HCT116 (cell line): ENCODE results near the gene SGK2. TPM values are rescaled to one million over a fixed set of nuclear protein-coding genes. Genes with fewer than 3 reads are reported as not detected.

Experiments
- ATAC-seq: fragments of 200-7000 bp; cut with Tn5 transposase; 2 replicates; pipeline ENCODE4 v1.9.1; 2020; ENCODE audit warnings: mild to moderate bottlenecking, moderate library complexity
- BruUV-seq: library from RNA; stranded (reverse); fragments of 400-500 nt; replicated peaks from 2 replicates; lab custom pipeline; 2021; lab: Mats Ljungman, UMichigan
- CTCF ChIA-PET: fragments of 300-600 bp; sonication (Branson Sonifier 250); formaldehyde crosslinking; loops from one replicate; lab custom pipeline; 2021; ENCODE audit warnings: antibody characterized with exemption; lab: Charles Lee
- POLR2A ChIA-PET: fragments of 300-600, 350-600 bp; sonication (Branson Sonifier 250); formaldehyde crosslinking; loops from one replicate; lab custom pipeline; 2021; ENCODE audit warnings: antibody characterized with exemption; lab: Charles Lee
- RAD21 ChIA-PET, 2 experiments: fragments of 300-600 bp; sonication (Branson Sonifier 250); formaldehyde crosslinking; loops; one replicate each; lab custom pipeline; 2023; ENCODE audit warnings: low total read pairs in 2 of 2; ENCODE audit not compliant: uncharacterized antibody in 2 of 2, unreplicated experiment in 2 of 2, low non-redundant PET in 1 of 2; lab: Charles Lee
- DNase-seq: peaks from one replicate; pipeline ENCODE4 v3.0.0-alpha.2; 2010; ENCODE audit warnings: low read depth, low spot score
- H2AFZ ChIP-seq: fragments of 200-600 bp; shearing (Covaris generic), sonication (generic); 2 replicates; pipeline ENCODE4 v1.6.1; 2017; ENCODE audit warnings: low read depth, mixed run types, mixed read lengths, antibody characterized with exemption, low read length; ENCODE audit not compliant: poor library complexity, severe bottlenecking
- H3K27ac ChIP-seq: 2 replicates; pipeline ENCODE4 v1.5.1; 2012; ENCODE audit warnings: low read depth, low read length
- H3K27me3 ChIP-seq: fragments of 200-600 bp; sonication (generic); 2 replicates; pipeline ENCODE4 v1.6.1; 2016; ENCODE audit warnings: mixed run types, low read length, mixed read lengths; ENCODE audit not compliant: insufficient read depth
- H3K36me3 ChIP-seq, 2 experiments: fragments of 200-500 bp in 1 of 2; fragments of 200-600 bp in 1 of 2; sonication (Bioruptor generic) in 1 of 2; sonication (generic) in 1 of 2; 2 replicates each; pipeline versions ENCODE4 v1.5.1 to v1.6.1; 2014 to 2016; ENCODE audit warnings: low read length in 2 of 2, inconsistent platforms in 1 of 2, mixed read lengths in 1 of 2, mixed run types in 1 of 2; ENCODE audit not compliant: insufficient read depth in 2 of 2, control insufficient read depth in 1 of 2
- H3K4me1 ChIP-seq, 2 experiments: fragments of 200-600 bp in 1 of 2; sonication (generic) in 1 of 2; 2 replicates each; pipeline versions ENCODE4 v1.5.1 to v1.6.1; 2012 to 2017; ENCODE audit warnings: low read length in 2 of 2, inconsistent platforms in 1 of 2, mild to moderate bottlenecking in 1 of 2, mixed read lengths in 1 of 2, mixed run types in 1 of 2, moderate library complexity in 1 of 2; ENCODE audit not compliant: insufficient read depth in 2 of 2, control insufficient read depth in 1 of 2
- H3K4me2 ChIP-seq: fragments of 200-600 bp; sonication (generic); 2 replicates; pipeline ENCODE4 v1.6.1; 2017; ENCODE audit warnings: mixed run types, low read length, mixed read lengths
- H3K4me3 ChIP-seq, 2 experiments: fragments of 200-600 bp in 1 of 2; sonication (generic) in 1 of 2; replicated peaks in 1 of 2; 2 replicates each; pipeline ENCODE4 v1.5.1; 2011 to 2016; ENCODE audit warnings: low read length in 2 of 2, control low read depth in 1 of 2, low read depth in 1 of 2, mild to moderate bottlenecking in 1 of 2, mixed read lengths in 1 of 2, mixed run types in 1 of 2
- H3K79me2 ChIP-seq: fragments of 200-600 bp; sonication (generic); 2 replicates; pipeline ENCODE4 v1.6.1; 2017; ENCODE audit warnings: mild to moderate bottlenecking, mixed run types, low read length, moderate library complexity, mixed read lengths; ENCODE audit not compliant: insufficient read depth
- H3K9ac ChIP-seq: fragments of 200-600 bp; sonication (generic); 2 replicates; pipeline ENCODE4 v1.6.1; 2016; ENCODE audit warnings: low read length, mixed read lengths
- H3K9me2 ChIP-seq: fragments of 200-600 bp; sonication (generic), shearing (Covaris generic); 2 replicates; pipeline ENCODE4 v1.6.1; 2017; ENCODE audit warnings: mixed run types, mild to moderate bottlenecking, moderate library complexity; ENCODE audit not compliant: insufficient read depth
- H3K9me3 ChIP-seq, 2 experiments: fragments of 200-500 bp in 1 of 2; fragments of 200-600 bp in 1 of 2; sonication (Bioruptor generic) in 1 of 2; sonication (generic) in 1 of 2; 2 replicates each; pipeline ENCODE4 v1.6.1; 2014 to 2017; ENCODE audit warnings: low read length in 2 of 2, mixed read lengths in 2 of 2, inconsistent platforms in 1 of 2, low read depth in 1 of 2, mild to moderate bottlenecking in 1 of 2, mixed run types in 1 of 2, moderate library complexity in 1 of 2; ENCODE audit not compliant: control insufficient read depth in 1 of 2, insufficient read depth in 1 of 2
- H4K20me1 ChIP-seq: fragments of 200-600 bp; sonication (generic), shearing (Covaris generic); 2 replicates; pipeline ENCODE4 v1.6.1; 2017; ENCODE audit warnings: mixed run types, mild to moderate bottlenecking, moderate library complexity; ENCODE audit not compliant: insufficient read depth
- CBX3 ChIP-seq: IDR thresholded peaks from 2 replicates; pipeline ENCODE4 v1.6.1; 2012; ENCODE audit warnings: low read depth
- CEBPB ChIP-seq: IDR thresholded peaks from 2 replicates; pipeline ENCODE4 v1.6.1; 2012; ENCODE audit warnings: low read depth
- EGR1 ChIP-seq: IDR thresholded peaks from 2 replicates; pipeline ENCODE4 v1.6.1; 2012; ENCODE audit warnings: low read depth
- ELF1 ChIP-seq: IDR thresholded peaks from 2 replicates; pipeline ENCODE4 v1.6.1; 2012; ENCODE audit warnings: low read depth, borderline replicate concordance
- EZH2 ChIP-seq: fragments of 200-600 bp; sonication (generic); IDR thresholded peaks from 2 replicates; pipeline ENCODE4 v1.6.1; 2017; ENCODE audit warnings: antibody characterized with exemption, mixed run types
- EZH2phosphoT487 ChIP-seq: fragments of 200-600 bp; IDR thresholded peaks from 2 replicates; pipeline ENCODE4 v1.6.1; 2018; ENCODE audit warnings: antibody characterized with exemption, borderline replicate concordance
- FOSL1 ChIP-seq: IDR thresholded peaks from 2 replicates; pipeline ENCODE4 v1.6.1; 2012; ENCODE audit warnings: low read depth
- JUND ChIP-seq: IDR thresholded peaks from 2 replicates; pipeline ENCODE4 v1.6.1; 2012
- POLR2A ChIP-seq: IDR thresholded peaks from 2 replicates; pipeline ENCODE4 v1.7.0; 2011; ENCODE audit warnings: borderline replicate concordance; ENCODE audit not compliant: insufficient read depth, insufficient read length; ENCODE audit errors: extremely low read depth
- POLR2AphosphoS5 ChIP-seq: IDR thresholded peaks from 2 replicates; pipeline ENCODE4 v1.6.1; 2011; ENCODE audit warnings: mild to moderate bottlenecking, low read depth, low read length, moderate library complexity
- RAD21 ChIP-seq: IDR thresholded peaks from 2 replicates; pipeline ENCODE4 v1.6.1; 2012; ENCODE audit warnings: low read depth, mild to moderate bottlenecking
- REST ChIP-seq: IDR thresholded peaks from 2 replicates; pipeline ENCODE4 v1.6.1; 2012; ENCODE audit warnings: low read depth
- SP1 ChIP-seq: IDR thresholded peaks from 2 replicates; pipeline ENCODE4 v1.6.1; 2012; ENCODE audit warnings: low read depth
- SRF ChIP-seq: IDR thresholded peaks from 2 replicates; pipeline ENCODE4 v1.6.1; 2012; ENCODE audit warnings: low read depth
- TCF7L2 ChIP-seq: IDR thresholded peaks from 2 replicates; pipeline ENCODE4 v1.7.0; 2011; ENCODE audit warnings: borderline replicate concordance, inconsistent platforms; ENCODE audit not compliant: insufficient read depth, insufficient read length; ENCODE audit errors: extremely low read depth
- YY1 ChIP-seq: IDR thresholded peaks from 2 replicates; pipeline ENCODE4 v1.6.1; 2011; ENCODE audit warnings: low read length, low read depth, moderate library complexity, mild to moderate bottlenecking; ENCODE audit not compliant: insufficient replicate concordance; ENCODE audit errors: extremely low read depth
- ZFX ChIP-seq: fragments of 450-650 bp; IDR thresholded peaks from 2 replicates; pipeline ENCODE4 v1.6.1; 2017
- ZNF274 ChIP-seq: fragments of 200-500 bp; sonication (Bioruptor generic); IDR thresholded peaks from 2 replicates; pipeline ENCODE4 v1.6.1; 2014; ENCODE audit warnings: mild to moderate bottlenecking, low read depth, low read length, inconsistent platforms
- intact Hi-C: fragments of 100-400 bp; cut with micrococcal nuclease; formaldehyde crosslinking; loops from 2 replicates; pipeline ENCODE4 v1.10.0; 2022
- total RNA-seq: library from RNA; stranded (reverse); gene quantifications from one replicate; pipeline ENCODE4 v1.2.1, GENCODE V29; 2021; ENCODE audit not compliant: unreplicated experiment
- TF ChIP-seq, protein P1 (sequence below), 3 experiments: fragments of 200-600 bp in 1 of 3; sonication (generic) in 1 of 3; IDR thresholded peaks in 2 of 3; conservative IDR thresholded peaks in 1 of 3; 2 replicates each; pipeline ENCODE4 v1.5.1; 2012 to 2017; ENCODE audit warnings: low read depth in 2 of 3, low read length in 2 of 3, antibody characterized with exemption in 1 of 3, borderline replicate concordance in 1 of 3, control low read depth in 1 of 3, mild to moderate bottlenecking in 1 of 3, mixed read lengths in 1 of 3, mixed run types in 1 of 3, moderate library complexity in 1 of 3; ENCODE audit not compliant: insufficient read depth in 1 of 3
- TF ChIP-seq, protein P2 (sequence below): IDR thresholded peaks from 2 replicates; pipeline ENCODE4 v1.6.1; 2012

Gene SGK2
- total RNA-seq, 1 experiment from 2014 or later: 2.3 TPM

DNA sequence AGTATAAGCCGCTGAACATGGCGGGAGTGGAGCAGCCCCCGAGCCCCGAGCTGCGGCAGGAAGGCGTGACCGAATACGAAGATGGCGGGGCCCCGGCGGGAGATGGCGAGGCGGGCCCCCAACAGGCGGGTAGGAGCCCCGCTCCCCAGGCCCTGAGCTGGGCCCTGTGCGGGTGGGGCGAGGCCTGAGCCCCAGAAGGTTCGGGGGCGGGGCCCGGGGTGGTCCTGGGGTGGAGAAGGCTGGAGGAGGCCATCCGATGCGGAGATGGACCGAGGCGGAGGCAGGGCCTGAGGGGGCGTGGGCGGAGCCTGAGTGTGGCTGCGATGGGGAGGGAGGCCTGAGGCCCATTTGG, 44.2 kb upstream of the SGK2 start:
- BruUV-seq: no TSS peak
- POLR2A ChIA-PET: interaction anchor here (2.9 kb wide), 1 partner anchor 57 kb away, joined by 22 read pairs; the partner anchor contains the start of gene SRSF6
- DNase-seq: no peak

More for the DNA sequence above, 44.2 kb upstream of the SGK2 start:
- no peaks in the 10 kb centered on the region for H3K9me2 ChIP-seq
- peak overlapping the region; percentile 64 for H3K9ac ChIP-seq
- peak overlapping the region; percentile 57 to 63 for H3K4me3 ChIP-seq
- peak overlapping the region; percentile 69 for H3K27ac ChIP-seq
- no peaks in the 10 kb centered on the region for H3K79me2 ChIP-seq
- no peak for TF ChIP-seq REST
- TF ChIP-seq FOSL1: no peak
- TF ChIP-seq ELF1: no peak
- TF ChIP-seq EZH2: no peak
- no peak for TF ChIP-seq CEBPB
- no peak for TF ChIP-seq ZNF274
- no peak for TF ChIP-seq JUND
- TF ChIP-seq SP1: no peak
- no peak for TF ChIP-seq RAD21
- TF ChIP-seq ZFX: no peak
- TF ChIP-seq, protein P1, sequence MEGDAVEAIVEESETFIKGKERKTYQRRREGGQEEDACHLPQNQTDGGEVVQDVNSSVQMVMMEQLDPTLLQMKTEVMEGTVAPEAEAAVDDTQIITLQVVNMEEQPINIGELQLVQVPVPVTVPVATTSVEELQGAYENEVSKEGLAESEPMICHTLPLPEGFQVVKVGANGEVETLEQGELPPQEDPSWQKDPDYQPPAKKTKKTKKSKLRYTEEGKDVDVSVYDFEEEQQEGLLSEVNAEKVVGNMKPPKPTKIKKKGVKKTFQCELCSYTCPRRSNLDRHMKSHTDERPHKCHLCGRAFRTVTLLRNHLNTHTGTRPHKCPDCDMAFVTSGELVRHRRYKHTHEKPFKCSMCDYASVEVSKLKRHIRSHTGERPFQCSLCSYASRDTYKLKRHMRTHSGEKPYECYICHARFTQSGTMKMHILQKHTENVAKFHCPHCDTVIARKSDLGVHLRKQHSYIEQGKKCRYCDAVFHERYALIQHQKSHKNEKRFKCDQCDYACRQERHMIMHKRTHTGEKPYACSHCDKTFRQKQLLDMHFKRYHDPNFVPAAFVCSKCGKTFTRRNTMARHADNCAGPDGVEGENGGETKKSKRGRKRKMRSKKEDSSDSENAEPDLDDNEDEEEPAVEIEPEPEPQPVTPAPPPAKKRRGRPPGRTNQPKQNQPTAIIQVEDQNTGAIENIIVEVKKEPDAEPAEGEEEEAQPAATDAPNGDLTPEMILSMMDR (IDR thresholded peaks at IDR 0.05 in 2 of 3, conservative IDR thresholded peaks at IDR 0.05 in 1 of 3; ENCODE audit: borderline replicate concordance in 1 of 3, insufficient read depth in 1 of 3, low read depth in 2 of 3, low read length in 2 of 3): no peak
- TF ChIP-seq POLR2A: no peak
- no peak for TF ChIP-seq SRF
- TF ChIP-seq, protein P2, sequence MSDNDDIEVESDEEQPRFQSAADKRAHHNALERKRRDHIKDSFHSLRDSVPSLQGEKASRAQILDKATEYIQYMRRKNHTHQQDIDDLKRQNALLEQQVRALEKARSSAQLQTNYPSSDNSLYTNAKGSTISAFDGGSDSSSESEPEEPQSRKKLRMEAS: no peak
- TF ChIP-seq TCF7L2: no peak
- no peak for TF ChIP-seq EZH2phosphoT487
- no peak for TF ChIP-seq YY1
- no peak for TF ChIP-seq EGR1
- no peak for TF ChIP-seq POLR2AphosphoS5
- TF ChIP-seq CBX3: no peak
- no peaks in the 10 kb centered on the region for H3K9me3 ChIP-seq
- H4K20me1 ChIP-seq: no peaks in the 10 kb centered on the region
- no peaks in the 10 kb centered on the region for H3K27me3 ChIP-seq
- peak; percentile 23 for ATAC-seq
- ChIA-PET CTCF (interaction anchor here (1.0 to 1.1 kb wide), 3 partner anchors 16 to 602 kb away, joined by 3 to 4 read pairs (median 4); no protein-coding TSS in a partner anchor), RAD21 (no interaction called here)
- peak overlapping the region; percentile 74 for H3K4me2 ChIP-seq
- intact Hi-C loops: loop anchor here (2.0 kb wide), 2 partner anchors 58 to 76 kb away; partner anchors contain the start of genes IFT52 and SRSF6
- no peaks in the 10 kb centered on the region for H3K36me3 ChIP-seq
- peaks cover 3 to 8% of the 10 kb centered on the region in 2 experiments; a peak in 2 of 4 replicates for H3K4me1 ChIP-seq
- H2AFZ ChIP-seq: no peak overlapping the region
